Stomach (tissue), 4 donors: ENCODE measurements around the gene LIN52.

Experiments used
- CTCF ChIP-seq, 7 experiments: fragments of 450-650 bp in 4 of 7; fragments of 200-600 bp in 3 of 7; sonication (generic) in 3 of 7; IDR thresholded peaks; one replicate each; pipeline ENCODE4 v1.5.1; 2016 to 2019; ENCODE audit warnings: antibody characterized with exemption in 7 of 7, control low read depth in 2 of 7, mild to moderate bottlenecking in 1 of 7
- POLR2A ChIP-seq, 4 donors: fragments of 450-650 bp; IDR thresholded peaks; one replicate each; pipeline ENCODE4 v1.6.1; 2016; ENCODE audit warnings: antibody characterized with exemption in 4 of 4, control low read depth in 2 of 4, mild to moderate bottlenecking in 1 of 4, moderate library complexity in 1 of 4
- POLR2AphosphoS5 ChIP-seq, 3 donors: sonication (generic); formaldehyde crosslinking; IDR thresholded peaks; one replicate each; pipeline ENCODE4 v1.6.1; 2016; ENCODE audit warnings: antibody characterized with exemption in 3 of 3

- TF ChIP-seq CTCF (IDR thresholded peaks at IDR 0.05) (no peak), POLR2A (IDR thresholded peaks at IDR 0.05) (no peak), POLR2AphosphoS5 (IDR thresholded peaks at IDR 0.05) (no peak)
These were observed 56.9 kb downstream of the LIN52 start for GRCh38 chr14:74141703-74142102.
